HCT116 (cell line): ENCODE results near the gene CASZ1. TPM values are rescaled to one million over a fixed set of nuclear protein-coding genes. Genes with fewer than 3 reads are reported as not detected.

ENCODE experiments used
- ATAC-seq: fragments of 200-7000 bp; cut with Tn5 transposase; 2 replicates; pipeline ENCODE4 v1.9.1; 2020; ENCODE audit warnings: mild to moderate bottlenecking, moderate library complexity
- BruUV-seq: library from RNA; stranded (reverse); fragments of 400-500 nt; replicated peaks from 2 replicates; lab custom pipeline; 2021; lab: Mats Ljungman, UMichigan
- CTCF ChIA-PET: fragments of 300-600 bp; sonication (Branson Sonifier 250); formaldehyde crosslinking; loops from one replicate; lab custom pipeline; 2021; ENCODE audit warnings: antibody characterized with exemption; lab: Charles Lee
- POLR2A ChIA-PET: fragments of 300-600, 350-600 bp; sonication (Branson Sonifier 250); formaldehyde crosslinking; loops from one replicate; lab custom pipeline; 2021; ENCODE audit warnings: antibody characterized with exemption; lab: Charles Lee
- RAD21 ChIA-PET, 2 experiments: fragments of 300-600 bp; sonication (Branson Sonifier 250); formaldehyde crosslinking; loops; one replicate each; lab custom pipeline; 2023; ENCODE audit warnings: low total read pairs in 2 of 2; ENCODE audit not compliant: uncharacterized antibody in 2 of 2, unreplicated experiment in 2 of 2, low non-redundant PET in 1 of 2; lab: Charles Lee
- DNase-seq: peaks from one replicate; pipeline ENCODE4 v3.0.0-alpha.2; 2010; ENCODE audit warnings: low read depth, low spot score
- H2AFZ ChIP-seq: fragments of 200-600 bp; shearing (Covaris generic), sonication (generic); 2 replicates; pipeline ENCODE4 v1.6.1; 2017; ENCODE audit warnings: low read depth, mixed run types, mixed read lengths, antibody characterized with exemption, low read length; ENCODE audit not compliant: poor library complexity, severe bottlenecking
- H3K27ac ChIP-seq: 2 replicates; pipeline ENCODE4 v1.5.1; 2012; ENCODE audit warnings: low read depth, low read length
- H3K27me3 ChIP-seq: fragments of 200-600 bp; sonication (generic); 2 replicates; pipeline ENCODE4 v1.6.1; 2016; ENCODE audit warnings: mixed run types, low read length, mixed read lengths; ENCODE audit not compliant: insufficient read depth
- H3K36me3 ChIP-seq, 2 experiments: fragments of 200-500 bp in 1 of 2; fragments of 200-600 bp in 1 of 2; sonication (Bioruptor generic) in 1 of 2; sonication (generic) in 1 of 2; 2 replicates each; pipeline versions ENCODE4 v1.5.1 to v1.6.1; 2014 to 2016; ENCODE audit warnings: low read length in 2 of 2, inconsistent platforms in 1 of 2, mixed read lengths in 1 of 2, mixed run types in 1 of 2; ENCODE audit not compliant: insufficient read depth in 2 of 2, control insufficient read depth in 1 of 2
- H3K4me1 ChIP-seq, 2 experiments: fragments of 200-600 bp in 1 of 2; sonication (generic) in 1 of 2; 2 replicates each; pipeline versions ENCODE4 v1.5.1 to v1.6.1; 2012 to 2017; ENCODE audit warnings: low read length in 2 of 2, inconsistent platforms in 1 of 2, mild to moderate bottlenecking in 1 of 2, mixed read lengths in 1 of 2, mixed run types in 1 of 2, moderate library complexity in 1 of 2; ENCODE audit not compliant: insufficient read depth in 2 of 2, control insufficient read depth in 1 of 2
- H3K4me2 ChIP-seq: fragments of 200-600 bp; sonication (generic); 2 replicates; pipeline ENCODE4 v1.6.1; 2017; ENCODE audit warnings: mixed run types, low read length, mixed read lengths
- H3K4me3 ChIP-seq, 2 experiments: fragments of 200-600 bp in 1 of 2; sonication (generic) in 1 of 2; replicated peaks in 1 of 2; 2 replicates each; pipeline ENCODE4 v1.5.1; 2011 to 2016; ENCODE audit warnings: low read length in 2 of 2, control low read depth in 1 of 2, low read depth in 1 of 2, mild to moderate bottlenecking in 1 of 2, mixed read lengths in 1 of 2, mixed run types in 1 of 2
- H3K79me2 ChIP-seq: fragments of 200-600 bp; sonication (generic); 2 replicates; pipeline ENCODE4 v1.6.1; 2017; ENCODE audit warnings: mild to moderate bottlenecking, mixed run types, low read length, moderate library complexity, mixed read lengths; ENCODE audit not compliant: insufficient read depth
- H3K9ac ChIP-seq: fragments of 200-600 bp; sonication (generic); 2 replicates; pipeline ENCODE4 v1.6.1; 2016; ENCODE audit warnings: low read length, mixed read lengths
- H3K9me2 ChIP-seq: fragments of 200-600 bp; sonication (generic), shearing (Covaris generic); 2 replicates; pipeline ENCODE4 v1.6.1; 2017; ENCODE audit warnings: mixed run types, mild to moderate bottlenecking, moderate library complexity; ENCODE audit not compliant: insufficient read depth
- H3K9me3 ChIP-seq, 2 experiments: fragments of 200-500 bp in 1 of 2; fragments of 200-600 bp in 1 of 2; sonication (Bioruptor generic) in 1 of 2; sonication (generic) in 1 of 2; 2 replicates each; pipeline ENCODE4 v1.6.1; 2014 to 2017; ENCODE audit warnings: low read length in 2 of 2, mixed read lengths in 2 of 2, inconsistent platforms in 1 of 2, low read depth in 1 of 2, mild to moderate bottlenecking in 1 of 2, mixed run types in 1 of 2, moderate library complexity in 1 of 2; ENCODE audit not compliant: control insufficient read depth in 1 of 2, insufficient read depth in 1 of 2
- H4K20me1 ChIP-seq: fragments of 200-600 bp; sonication (generic), shearing (Covaris generic); 2 replicates; pipeline ENCODE4 v1.6.1; 2017; ENCODE audit warnings: mixed run types, mild to moderate bottlenecking, moderate library complexity; ENCODE audit not compliant: insufficient read depth
- CBX3 ChIP-seq: IDR thresholded peaks from 2 replicates; pipeline ENCODE4 v1.6.1; 2012; ENCODE audit warnings: low read depth
- CEBPB ChIP-seq: IDR thresholded peaks from 2 replicates; pipeline ENCODE4 v1.6.1; 2012; ENCODE audit warnings: low read depth
- EGR1 ChIP-seq: IDR thresholded peaks from 2 replicates; pipeline ENCODE4 v1.6.1; 2012; ENCODE audit warnings: low read depth
- EZH2 ChIP-seq: fragments of 200-600 bp; sonication (generic); IDR thresholded peaks from 2 replicates; pipeline ENCODE4 v1.6.1; 2017; ENCODE audit warnings: antibody characterized with exemption, mixed run types
- EZH2phosphoT487 ChIP-seq: fragments of 200-600 bp; IDR thresholded peaks from 2 replicates; pipeline ENCODE4 v1.6.1; 2018; ENCODE audit warnings: antibody characterized with exemption, borderline replicate concordance
- FOSL1 ChIP-seq: IDR thresholded peaks from 2 replicates; pipeline ENCODE4 v1.6.1; 2012; ENCODE audit warnings: low read depth
- JUND ChIP-seq: IDR thresholded peaks from 2 replicates; pipeline ENCODE4 v1.6.1; 2012
- POLR2A ChIP-seq: IDR thresholded peaks from 2 replicates; pipeline ENCODE4 v1.7.0; 2011; ENCODE audit warnings: borderline replicate concordance; ENCODE audit not compliant: insufficient read depth, insufficient read length; ENCODE audit errors: extremely low read depth
- RAD21 ChIP-seq: IDR thresholded peaks from 2 replicates; pipeline ENCODE4 v1.6.1; 2012; ENCODE audit warnings: low read depth, mild to moderate bottlenecking
- SIN3A ChIP-seq: IDR thresholded peaks from 2 replicates; pipeline ENCODE4 v1.6.1; 2012; ENCODE audit warnings: low read depth
- SP1 ChIP-seq: IDR thresholded peaks from 2 replicates; pipeline ENCODE4 v1.6.1; 2012; ENCODE audit warnings: low read depth
- TCF7L2 ChIP-seq: IDR thresholded peaks from 2 replicates; pipeline ENCODE4 v1.7.0; 2011; ENCODE audit warnings: borderline replicate concordance, inconsistent platforms; ENCODE audit not compliant: insufficient read depth, insufficient read length; ENCODE audit errors: extremely low read depth
- YY1 ChIP-seq: IDR thresholded peaks from 2 replicates; pipeline ENCODE4 v1.6.1; 2011; ENCODE audit warnings: low read length, low read depth, moderate library complexity, mild to moderate bottlenecking; ENCODE audit not compliant: insufficient replicate concordance; ENCODE audit errors: extremely low read depth
- ZFX ChIP-seq: fragments of 450-650 bp; IDR thresholded peaks from 2 replicates; pipeline ENCODE4 v1.6.1; 2017
- ZNF274 ChIP-seq: fragments of 200-500 bp; sonication (Bioruptor generic); IDR thresholded peaks from 2 replicates; pipeline ENCODE4 v1.6.1; 2014; ENCODE audit warnings: mild to moderate bottlenecking, low read depth, low read length, inconsistent platforms
- intact Hi-C: fragments of 100-400 bp; cut with micrococcal nuclease; formaldehyde crosslinking; loops from 2 replicates; pipeline ENCODE4 v1.10.0; 2022
- total RNA-seq: library from RNA; stranded (reverse); gene quantifications from one replicate; pipeline ENCODE4 v1.2.1, GENCODE V29; 2021; ENCODE audit not compliant: unreplicated experiment
- TF ChIP-seq, protein P1 (sequence below): IDR thresholded peaks from 2 replicates; pipeline ENCODE4 v1.6.1; 2012
- TF ChIP-seq, protein P2 (sequence below): IDR thresholded peaks from 2 replicates; pipeline ENCODE4 v1.6.1; 2012
- TF ChIP-seq, protein P3 (sequence below): IDR thresholded peaks from 2 replicates; pipeline ENCODE4 v1.6.1; 2011; ENCODE audit warnings: mild to moderate bottlenecking, low read length, moderate library complexity; ENCODE audit not compliant: insufficient replicate concordance; ENCODE audit errors: extremely low read depth

Gene CASZ1
- total RNA-seq, 1 experiment from 2014 or later = 7.7 TPM

DNA sequence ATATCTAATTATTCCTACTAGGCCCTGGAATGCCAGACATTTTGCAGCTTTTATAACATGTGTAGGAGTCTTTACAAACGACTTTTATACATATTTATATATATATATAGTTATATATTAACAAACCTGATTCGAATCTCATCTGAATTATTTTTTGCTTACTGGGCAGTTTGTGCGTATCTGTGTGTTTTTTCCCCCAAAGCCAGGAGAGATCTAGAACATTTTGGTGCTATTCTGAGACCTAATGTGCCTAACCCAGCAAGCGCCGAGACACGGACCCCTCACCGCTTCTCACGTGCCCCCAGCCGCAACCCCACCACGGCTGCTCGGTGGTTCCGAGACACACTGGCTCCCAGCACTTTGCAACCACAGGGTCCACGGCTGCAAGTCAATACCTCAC lies 54.8 kb downstream of the CASZ1 start:
- BruUV-seq = no TSS peak
- ChIA-PET POLR2A (no interaction called here), RAD21 (no interaction called here), CTCF (no interaction called here)
- no peak overlapping the region for H3K9ac ChIP-seq
- no peak overlapping the region for H3K27ac ChIP-seq
- H3K36me3 ChIP-seq = no peaks in the 10 kb centered on the region
- DNase-seq = no peak
- no peak for ATAC-seq
- no peaks in the 10 kb centered on the region for H3K9me3 ChIP-seq
- intact Hi-C loops = no loop called here
- H2AFZ ChIP-seq = no peak overlapping the region
- H3K9me2 ChIP-seq = no peaks in the 10 kb centered on the region
- TF ChIP-seq YY1 (no peak), EGR1 (no peak), RAD21 (no peak), CEBPB (no peak), EZH2phosphoT487 (no peak), FOSL1 (no peak), CBX3 (no peak), ZFX (no peak), POLR2A (no peak), SP1 (no peak), ZNF274 (no peak), SIN3A (no peak), TCF7L2 (no peak), JUND (no peak), EZH2 (no peak)
- TF ChIP-seq, protein P1, sequence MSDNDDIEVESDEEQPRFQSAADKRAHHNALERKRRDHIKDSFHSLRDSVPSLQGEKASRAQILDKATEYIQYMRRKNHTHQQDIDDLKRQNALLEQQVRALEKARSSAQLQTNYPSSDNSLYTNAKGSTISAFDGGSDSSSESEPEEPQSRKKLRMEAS = no peak
- TF ChIP-seq, protein P2, sequence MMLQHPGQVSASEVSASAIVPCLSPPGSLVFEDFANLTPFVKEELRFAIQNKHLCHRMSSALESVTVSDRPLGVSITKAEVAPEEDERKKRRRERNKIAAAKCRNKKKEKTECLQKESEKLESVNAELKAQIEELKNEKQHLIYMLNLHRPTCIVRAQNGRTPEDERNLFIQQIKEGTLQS = no peak
- TF ChIP-seq, protein P3, sequence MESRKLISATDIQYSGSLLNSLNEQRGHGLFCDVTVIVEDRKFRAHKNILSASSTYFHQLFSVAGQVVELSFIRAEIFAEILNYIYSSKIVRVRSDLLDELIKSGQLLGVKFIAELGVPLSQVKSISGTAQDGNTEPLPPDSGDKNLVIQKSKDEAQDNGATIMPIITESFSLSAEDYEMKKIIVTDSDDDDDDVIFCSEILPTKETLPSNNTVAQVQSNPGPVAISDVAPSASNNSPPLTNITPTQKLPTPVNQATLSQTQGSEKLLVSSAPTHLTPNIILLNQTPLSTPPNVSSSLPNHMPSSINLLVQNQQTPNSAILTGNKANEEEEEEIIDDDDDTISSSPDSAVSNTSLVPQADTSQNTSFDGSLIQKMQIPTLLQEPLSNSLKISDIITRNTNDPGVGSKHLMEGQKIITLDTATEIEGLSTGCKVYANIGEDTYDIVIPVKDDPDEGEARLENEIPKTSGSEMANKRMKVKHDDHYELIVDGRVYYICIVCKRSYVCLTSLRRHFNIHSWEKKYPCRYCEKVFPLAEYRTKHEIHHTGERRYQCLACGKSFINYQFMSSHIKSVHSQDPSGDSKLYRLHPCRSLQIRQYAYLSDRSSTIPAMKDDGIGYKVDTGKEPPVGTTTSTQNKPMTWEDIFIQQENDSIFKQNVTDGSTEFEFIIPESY = no peak
- H3K4me2 ChIP-seq = no peak overlapping the region
- no peaks in the 10 kb centered on the region for H3K27me3 ChIP-seq
- H3K4me3 ChIP-seq = no peak overlapping the region
- H3K4me1 ChIP-seq = no peaks in the 10 kb centered on the region
- H3K79me2 ChIP-seq = no peaks in the 10 kb centered on the region
- H4K20me1 ChIP-seq = no peaks in the 10 kb centered on the region
